ENCODE results near the gene ANXA11. TPM values are rescaled to one million over a fixed set of nuclear protein-coding genes. Genes with fewer than 3 reads are reported as not detected.

Gene ANXA11
- total RNA-seq, 1 experiment from 2014 or later, result 181 TPM

DNA sequence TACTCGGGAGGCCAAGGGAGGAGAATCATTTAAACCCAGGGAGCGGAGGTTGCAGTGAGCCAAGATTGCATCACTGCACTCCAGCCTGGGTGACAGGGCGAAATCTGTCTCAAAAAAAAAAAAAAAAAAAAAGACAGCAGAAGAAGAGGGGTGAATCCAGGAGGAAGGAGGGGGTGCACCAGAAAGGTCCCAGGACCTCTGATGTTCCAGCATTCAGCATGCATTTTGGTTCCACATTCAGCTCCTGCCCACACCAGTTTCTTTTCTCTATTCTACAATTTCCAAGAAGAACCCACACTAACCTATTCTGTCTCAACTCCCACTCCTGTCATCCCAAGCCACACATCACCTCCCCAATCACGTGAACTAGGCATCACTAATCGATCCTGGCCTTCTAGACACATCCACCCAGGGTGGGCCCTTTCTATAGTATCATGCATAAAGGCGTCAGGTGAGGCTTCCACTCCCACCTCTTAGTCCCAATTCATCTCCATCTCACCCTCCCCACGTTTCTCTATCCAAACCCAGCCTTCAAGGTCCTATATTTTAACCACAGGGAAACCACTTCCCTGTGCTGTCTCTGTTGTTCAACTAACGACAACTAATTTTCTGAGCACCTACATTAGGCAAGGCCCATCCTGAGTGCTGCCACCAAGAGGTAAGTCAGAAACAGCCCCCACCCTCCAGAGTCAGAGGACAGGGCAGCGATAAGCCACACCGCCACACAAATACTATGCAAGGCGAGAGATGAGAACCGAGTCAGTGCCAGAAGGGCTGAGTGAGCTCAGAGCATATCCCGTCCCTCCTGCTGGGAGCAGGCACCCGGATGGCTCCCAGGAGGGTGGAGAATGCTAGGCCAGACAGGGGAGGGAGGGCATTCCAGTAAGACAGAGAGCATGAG, 2.2 kb downstream of the ANXA11 start:
- Histone ChIP-seq H3K27ac (ENCODE audit: low read depth, low read length) (peak overlapping the region; percentile 99), H3K9ac (ENCODE audit: low read length) (peak overlapping the region; percentile 87), H4K20me1 (ENCODE audit: insufficient read depth) (no peaks in the 10 kb centered on the region; the same call in 1 of the 2 replicates), H2AFZ (ENCODE audit: low read depth, low read length, poor library complexity, severe bottlenecking) (no peak overlapping the region), H3K9me2 (ENCODE audit: insufficient read depth) (no peaks in the 10 kb centered on the region), H3K36me3 (ENCODE audit: control insufficient read depth in 1 of 2, insufficient read depth in 2 of 2, low read length in 2 of 2) (no peaks in the 10 kb centered on the region), H3K79me2 (ENCODE audit: insufficient read depth, low read length) (peaks cover 91% of the 10 kb centered on the region), H3K4me1 (ENCODE audit: control insufficient read depth in 1 of 2, insufficient read depth in 2 of 2, low read length in 2 of 2) (peaks cover 60 to 86% of the 10 kb centered on the region in 2 experiments), H3K4me3 (replicated peaks in 1 of 2; ENCODE audit: low read depth in 1 of 2, low read length in 2 of 2) (peak overlapping the region; percentile 74 to 87), H3K27me3 (ENCODE audit: insufficient read depth, low read length) (no peaks in the 10 kb centered on the region), H3K9me3 (ENCODE audit: control insufficient read depth in 1 of 2, insufficient read depth in 1 of 2, low read depth in 1 of 2, low read length in 2 of 2) (no peaks in the 10 kb centered on the region), H3K4me2 (ENCODE audit: low read length) (peak overlapping the region; percentile 94)
- DNase-seq (ENCODE audit: low read depth, low spot score) (peak; percentile 83), ATAC-seq (peak; percentile 58)
- BruUV-seq (replicated peaks), result no TSS peak
- CTCF ChIA-PET, result interaction anchor here (0.7 to 1.5 kb wide), 3 partner anchors 41 to 57 kb away, joined by 3 to 4 read pairs (median 3); no protein-coding TSS in a partner anchor
- RAD21 ChIA-PET (ENCODE audit: low non-redundant PET in 1 of 2, low total read pairs in 2 of 2, uncharacterized antibody in 2 of 2, unreplicated experiment in 2 of 2), result interaction anchor here in 1 of 2 experiments (0.7 to 0.8 kb wide), 2 partner anchors 45 to 47 kb away, joined by 4 to 5 read pairs; no protein-coding TSS in a partner anchor
- no peak for TF ChIP-seq TCF7L2 (IDR thresholded peaks at IDR 0.05; ENCODE audit: borderline replicate concordance, extremely low read depth, insufficient read depth, insufficient read length)
- TF ChIP-seq FOSL1 (IDR thresholded peaks at IDR 0.05; ENCODE audit: low read depth), result no peak
- TF ChIP-seq, protein P1, sequence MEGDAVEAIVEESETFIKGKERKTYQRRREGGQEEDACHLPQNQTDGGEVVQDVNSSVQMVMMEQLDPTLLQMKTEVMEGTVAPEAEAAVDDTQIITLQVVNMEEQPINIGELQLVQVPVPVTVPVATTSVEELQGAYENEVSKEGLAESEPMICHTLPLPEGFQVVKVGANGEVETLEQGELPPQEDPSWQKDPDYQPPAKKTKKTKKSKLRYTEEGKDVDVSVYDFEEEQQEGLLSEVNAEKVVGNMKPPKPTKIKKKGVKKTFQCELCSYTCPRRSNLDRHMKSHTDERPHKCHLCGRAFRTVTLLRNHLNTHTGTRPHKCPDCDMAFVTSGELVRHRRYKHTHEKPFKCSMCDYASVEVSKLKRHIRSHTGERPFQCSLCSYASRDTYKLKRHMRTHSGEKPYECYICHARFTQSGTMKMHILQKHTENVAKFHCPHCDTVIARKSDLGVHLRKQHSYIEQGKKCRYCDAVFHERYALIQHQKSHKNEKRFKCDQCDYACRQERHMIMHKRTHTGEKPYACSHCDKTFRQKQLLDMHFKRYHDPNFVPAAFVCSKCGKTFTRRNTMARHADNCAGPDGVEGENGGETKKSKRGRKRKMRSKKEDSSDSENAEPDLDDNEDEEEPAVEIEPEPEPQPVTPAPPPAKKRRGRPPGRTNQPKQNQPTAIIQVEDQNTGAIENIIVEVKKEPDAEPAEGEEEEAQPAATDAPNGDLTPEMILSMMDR (IDR thresholded peaks at IDR 0.05 in 2 of 3, conservative IDR thresholded peaks at IDR 0.05 in 1 of 3; ENCODE audit: borderline replicate concordance in 1 of 3, insufficient read depth in 1 of 3, low read depth in 2 of 3, low read length in 2 of 3), result peak in 2 of 3 experiments; percentile 43 to 56; a peak in 4 of 6 replicates
- peak; percentile 50; the same call in 1 of the 2 replicates for TF ChIP-seq ZFX (IDR thresholded peaks at IDR 0.05)
- TF ChIP-seq EGR1 (IDR thresholded peaks at IDR 0.05; ENCODE audit: low read depth), result no peak
- TF ChIP-seq, protein P2, sequence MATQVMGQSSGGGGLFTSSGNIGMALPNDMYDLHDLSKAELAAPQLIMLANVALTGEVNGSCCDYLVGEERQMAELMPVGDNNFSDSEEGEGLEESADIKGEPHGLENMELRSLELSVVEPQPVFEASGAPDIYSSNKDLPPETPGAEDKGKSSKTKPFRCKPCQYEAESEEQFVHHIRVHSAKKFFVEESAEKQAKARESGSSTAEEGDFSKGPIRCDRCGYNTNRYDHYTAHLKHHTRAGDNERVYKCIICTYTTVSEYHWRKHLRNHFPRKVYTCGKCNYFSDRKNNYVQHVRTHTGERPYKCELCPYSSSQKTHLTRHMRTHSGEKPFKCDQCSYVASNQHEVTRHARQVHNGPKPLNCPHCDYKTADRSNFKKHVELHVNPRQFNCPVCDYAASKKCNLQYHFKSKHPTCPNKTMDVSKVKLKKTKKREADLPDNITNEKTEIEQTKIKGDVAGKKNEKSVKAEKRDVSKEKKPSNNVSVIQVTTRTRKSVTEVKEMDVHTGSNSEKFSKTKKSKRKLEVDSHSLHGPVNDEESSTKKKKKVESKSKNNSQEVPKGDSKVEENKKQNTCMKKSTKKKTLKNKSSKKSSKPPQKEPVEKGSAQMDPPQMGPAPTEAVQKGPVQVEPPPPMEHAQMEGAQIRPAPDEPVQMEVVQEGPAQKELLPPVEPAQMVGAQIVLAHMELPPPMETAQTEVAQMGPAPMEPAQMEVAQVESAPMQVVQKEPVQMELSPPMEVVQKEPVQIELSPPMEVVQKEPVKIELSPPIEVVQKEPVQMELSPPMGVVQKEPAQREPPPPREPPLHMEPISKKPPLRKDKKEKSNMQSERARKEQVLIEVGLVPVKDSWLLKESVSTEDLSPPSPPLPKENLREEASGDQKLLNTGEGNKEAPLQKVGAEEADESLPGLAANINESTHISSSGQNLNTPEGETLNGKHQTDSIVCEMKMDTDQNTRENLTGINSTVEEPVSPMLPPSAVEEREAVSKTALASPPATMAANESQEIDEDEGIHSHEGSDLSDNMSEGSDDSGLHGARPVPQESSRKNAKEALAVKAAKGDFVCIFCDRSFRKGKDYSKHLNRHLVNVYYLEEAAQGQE (IDR thresholded peaks at IDR 0.05; ENCODE audit: low read depth), result no peak
- no peak for TF ChIP-seq EZH2 (IDR thresholded peaks at IDR 0.05)
- TF ChIP-seq JUND (IDR thresholded peaks at IDR 0.05), result no peak
- no peak for TF ChIP-seq EZH2phosphoT487 (IDR thresholded peaks at IDR 0.05; ENCODE audit: borderline replicate concordance)
- peak; percentile 56 for TF ChIP-seq POLR2AphosphoS5 (IDR thresholded peaks at IDR 0.05; ENCODE audit: low read depth, low read length)
- no peak for TF ChIP-seq ELF1 (IDR thresholded peaks at IDR 0.05; ENCODE audit: borderline replicate concordance, low read depth)
- no peak for TF ChIP-seq CBX3 (IDR thresholded peaks at IDR 0.05; ENCODE audit: low read depth)
- no peak for TF ChIP-seq CEBPB (IDR thresholded peaks at IDR 0.05; ENCODE audit: low read depth)
- TF ChIP-seq SRF (IDR thresholded peaks at IDR 0.05; ENCODE audit: low read depth), result no peak
- TF ChIP-seq ZNF274 (IDR thresholded peaks at IDR 0.05; ENCODE audit: low read depth, low read length), result no peak
- no peak for TF ChIP-seq YY1 (IDR thresholded peaks at IDR 0.05; ENCODE audit: extremely low read depth, insufficient replicate concordance, low read depth, low read length)
- POLR2A ChIA-PET, result interaction anchor here (0.5 to 1.0 kb wide), 5 partner anchors 12 to 1230 kb away, joined by 3 to 4 read pairs (median 3); no protein-coding TSS in a partner anchor
- intact Hi-C loops (cut with micrococcal nuclease), result no loop called here

Measured in HCT116 (cell line).